Sigmoid colon (tissue), 7 donors: Measurements from ENCODE around the gene CRACR2B. TPM values are rescaled to one million over a fixed set of nuclear protein-coding genes. Genes with fewer than 3 reads are reported as not detected.

Experiments
- DNase-seq: peaks from one replicate; pipeline ENCODE4 v3.0.0-alpha.2; 2019
- H3K27ac ChIP-seq, 4 donors: fragments of 200-600 bp; sonication (generic); one replicate each; pipeline ENCODE4 v1.5.1; 2016 to 2019; ENCODE audit warnings: mild to moderate bottlenecking in 1 of 4
- H3K27me3 ChIP-seq, 3 donors: fragments of 200-600 bp; sonication (generic); one replicate each; pipeline ENCODE4 v1.5.1; 2019; ENCODE audit warnings: mild to moderate bottlenecking in 1 of 3
- H3K36me3 ChIP-seq, 4 donors: fragments of 200-600 bp; sonication (generic); one replicate each; pipeline ENCODE4 v1.5.1; 2016 to 2019
- H3K4me1 ChIP-seq, 4 donors: fragments of 200-600 bp; sonication (generic); one replicate each; pipeline ENCODE4 v1.5.1; 2017 to 2019
- H3K4me3 ChIP-seq, 4 donors: fragments of 200-600 bp; sonication (generic); one replicate each; pipeline ENCODE4 v1.5.1; 2017 to 2019; ENCODE audit warnings: mild to moderate bottlenecking in 2 of 4, moderate library complexity in 1 of 4
- H3K9me3 ChIP-seq, 4 donors: fragments of 200-600 bp in 3 of 4; sonication (generic) in 3 of 4; one replicate each; pipeline versions ENCODE4 v1.5.1 to v1.6.1; 2013 to 2019
- EP300 ChIP-seq, 4 donors: sonication (generic); formaldehyde crosslinking; IDR thresholded peaks; one replicate each; pipeline ENCODE4 v1.6.1; 2017; ENCODE audit warnings: antibody characterized with exemption in 4 of 4
- POLR2A ChIP-seq, 2 donors: fragments of 450-650 bp; IDR thresholded peaks; one replicate each; pipeline ENCODE4 v1.6.1; 2016; ENCODE audit warnings: antibody characterized with exemption in 2 of 2, mild to moderate bottlenecking in 2 of 2, moderate library complexity in 2 of 2
- POLR2AphosphoS5 ChIP-seq, 4 donors: sonication (generic); formaldehyde crosslinking; IDR thresholded peaks; one replicate each; pipeline ENCODE4 v1.6.1; 2017; ENCODE audit warnings: antibody characterized with exemption in 4 of 4
- WGBS, 2 donors: extraction: QIAGEN DNeasy Blood & Tissue Kit; methylation state at CpG; one replicate each; pipeline ENCODE4 v1.1.7; 2013; 5-methylcytosine and 5-hydroxymethylcytosine counted together
- intact Hi-C: fragments of 100-400 bp; cut with DNase I; formaldehyde crosslinking; loops from one replicate; pipeline ENCODE4 v1.15.1; 2023
- polyA plus RNA-seq, 3 donors: library from polyadenylated mRNA; stranded (reverse); fragments of 200-250 nt; gene quantifications; one replicate each; pipeline ENCODE4 v1.2.3, GENCODE V29; 2013
- total RNA-seq, 4 donors: library from RNA; depleted of rRNA; stranded (reverse); fragments of >200 nt; gene quantifications; one replicate each; pipeline ENCODE4 v1.1.0, GENCODE V29; 2016
- TF ChIP-seq, protein P1 (sequence below), 4 experiments: fragments of 450-650 bp in 3 of 4; fragments of 200-600 bp in 1 of 4; IDR thresholded peaks; one replicate each; pipeline ENCODE4 v1.5.1; 2016 to 2019; ENCODE audit warnings: antibody characterized with exemption in 4 of 4, mild to moderate bottlenecking in 3 of 4, moderate library complexity in 2 of 4
- donor health status: healthy with polysubstance abuse.
- donor health status: Bipolar disorder and iron deficiency.
- donor health status: healthy.

CRACR2B gene
- total and polyA plus RNA-seq, 7 donors = 1.5 to 149 (median 9.5) TPM

- TF ChIP-seq EP300 (IDR thresholded peaks at IDR 0.05) = no peak
- no peak for TF ChIP-seq POLR2A (IDR thresholded peaks at IDR 0.05)
- TF ChIP-seq, protein P1, sequence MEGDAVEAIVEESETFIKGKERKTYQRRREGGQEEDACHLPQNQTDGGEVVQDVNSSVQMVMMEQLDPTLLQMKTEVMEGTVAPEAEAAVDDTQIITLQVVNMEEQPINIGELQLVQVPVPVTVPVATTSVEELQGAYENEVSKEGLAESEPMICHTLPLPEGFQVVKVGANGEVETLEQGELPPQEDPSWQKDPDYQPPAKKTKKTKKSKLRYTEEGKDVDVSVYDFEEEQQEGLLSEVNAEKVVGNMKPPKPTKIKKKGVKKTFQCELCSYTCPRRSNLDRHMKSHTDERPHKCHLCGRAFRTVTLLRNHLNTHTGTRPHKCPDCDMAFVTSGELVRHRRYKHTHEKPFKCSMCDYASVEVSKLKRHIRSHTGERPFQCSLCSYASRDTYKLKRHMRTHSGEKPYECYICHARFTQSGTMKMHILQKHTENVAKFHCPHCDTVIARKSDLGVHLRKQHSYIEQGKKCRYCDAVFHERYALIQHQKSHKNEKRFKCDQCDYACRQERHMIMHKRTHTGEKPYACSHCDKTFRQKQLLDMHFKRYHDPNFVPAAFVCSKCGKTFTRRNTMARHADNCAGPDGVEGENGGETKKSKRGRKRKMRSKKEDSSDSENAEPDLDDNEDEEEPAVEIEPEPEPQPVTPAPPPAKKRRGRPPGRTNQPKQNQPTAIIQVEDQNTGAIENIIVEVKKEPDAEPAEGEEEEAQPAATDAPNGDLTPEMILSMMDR (IDR thresholded peaks at IDR 0.05) = no peak
- TF ChIP-seq POLR2AphosphoS5 (IDR thresholded peaks at IDR 0.05) = no peak
- no peak for DNase-seq
- WGBS, 2 donors = 77 to 78% methylated on average over 22 of the region's 22 CpGs
- Histone ChIP-seq H3K4me3 (no peak overlapping the region), H3K27me3 (peaks cover 7 to 34% (median 30%) of the 10 kb centered on the region in 3 donors), H3K27ac (peak overlapping the region; percentile 90 to 99 (median 98)), H3K4me1 (peaks cover 0 to 40% (median 32%) of the 10 kb centered on the region in 4 donors), H3K9me3 (no peaks in the 10 kb centered on the region), H3K36me3 (peaks cover 22 to 41% (median 26%) of the 10 kb centered on the region in 4 donors)
- intact Hi-C loops = no loop called here
These were observed 6.0 kb upstream of the CRACR2B start for GRCh38 chr11:821512-822371.

DNA sequence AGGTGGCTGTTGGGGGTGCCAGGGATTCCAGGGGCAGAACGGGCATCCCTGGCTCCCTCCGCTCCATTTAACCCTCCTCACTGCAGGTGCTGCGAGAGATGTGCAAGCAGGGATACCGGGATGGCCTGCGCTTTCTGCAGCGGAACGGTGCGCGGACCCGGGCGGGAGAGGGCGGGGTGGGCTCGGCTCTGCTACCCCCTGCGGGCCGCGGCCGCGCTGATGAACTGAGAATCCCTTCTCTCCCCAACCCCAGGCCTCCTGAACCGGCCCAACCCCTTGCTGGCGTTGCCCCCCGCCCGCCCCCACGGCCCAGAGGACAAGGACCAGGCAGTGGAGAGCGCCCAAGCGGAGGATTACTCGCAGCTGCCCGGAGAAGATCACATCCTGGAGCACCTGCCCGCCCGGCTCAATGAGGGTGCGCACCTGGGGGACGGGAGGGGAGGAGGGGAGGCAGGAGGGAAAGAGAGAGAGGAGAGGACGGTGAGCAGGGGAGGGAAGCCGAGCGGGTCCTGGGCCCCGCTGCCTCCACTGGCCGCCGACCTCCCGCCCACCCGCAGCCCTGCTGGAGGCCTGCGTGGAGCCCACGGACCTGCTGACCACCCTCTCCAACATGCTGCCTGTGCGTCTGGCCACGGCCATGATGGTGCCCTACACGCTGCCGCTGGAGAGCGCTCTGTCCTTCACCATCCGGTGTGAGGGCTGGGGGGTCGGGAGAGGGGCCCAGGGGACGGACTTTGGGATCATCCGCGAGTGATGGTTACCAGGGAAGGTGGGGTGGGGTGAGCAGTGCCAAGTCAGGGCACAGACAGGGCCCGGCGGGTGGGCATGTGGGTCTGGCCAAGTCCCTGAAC lies 4.1 kb upstream of the CRACR2B start:
- WGBS, 2 donors = 88 to 92% methylated on average over 53 of the region's 53 CpGs
- intact Hi-C loops = no loop called here
- peaks cover 0 to 50% (median 37%) of the 10 kb centered on the region in 4 donors for H3K4me1 ChIP-seq
- H3K4me3 ChIP-seq = no peak overlapping the region
- no peak for DNase-seq
- peaks cover 22 to 53% (median 48%) of the 10 kb centered on the region in 3 donors for H3K27me3 ChIP-seq
- no peak overlapping the region for H3K27ac ChIP-seq
- H3K9me3 ChIP-seq = no peaks in the 10 kb centered on the region
- TF ChIP-seq, protein P1 (IDR thresholded peaks at IDR 0.05) = no peak
- no peak for TF ChIP-seq EP300 (IDR thresholded peaks at IDR 0.05)
- TF ChIP-seq POLR2AphosphoS5 (IDR thresholded peaks at IDR 0.05) = no peak
- TF ChIP-seq POLR2A (IDR thresholded peaks at IDR 0.05) = no peak
- H3K36me3 ChIP-seq = peaks cover 22 to 41% (median 26%) of the 10 kb centered on the region in 4 donors

DNA sequence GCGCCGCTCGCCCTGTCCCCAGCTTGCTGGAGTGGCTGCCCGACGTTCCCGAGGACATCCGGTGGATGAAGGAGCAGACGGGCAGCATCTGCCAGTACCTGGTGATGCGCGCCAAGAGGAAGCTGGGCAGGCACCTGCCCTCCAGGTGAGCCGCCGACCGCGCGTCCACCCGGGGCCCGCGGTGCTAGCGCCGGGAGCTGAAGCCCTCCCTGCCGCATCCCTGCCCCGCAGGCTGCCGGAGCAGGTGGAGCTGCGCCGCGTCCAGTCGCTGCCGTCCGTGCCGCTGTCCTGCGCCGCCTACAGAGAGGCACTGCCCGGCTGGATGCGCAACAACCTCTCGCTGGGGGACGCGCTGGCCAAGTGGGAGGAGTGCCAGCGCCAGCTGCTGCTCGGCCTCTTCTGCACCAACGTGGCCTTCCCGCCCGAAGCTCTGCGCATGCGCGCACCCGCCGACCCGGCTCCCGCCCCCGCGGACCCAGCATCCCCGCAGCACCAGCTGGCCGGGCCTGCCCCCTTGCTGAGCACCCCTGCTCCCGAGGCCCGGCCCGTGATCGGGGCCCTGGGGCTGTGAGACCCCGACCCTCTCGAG lies 3.3 kb upstream of the CRACR2B start:
- intact Hi-C loops = no loop called here
- WGBS, 2 donors = 42 to 79% methylated on average over 59 of the region's 59 CpGs
- Histone ChIP-seq H3K36me3 (peaks cover 22 to 41% (median 26%) of the 10 kb centered on the region in 4 donors), H3K4me1 (peaks cover 0 to 52% (median 40%) of the 10 kb centered on the region in 4 donors), H3K27ac (no peak overlapping the region), H3K4me3 (no peak overlapping the region), H3K27me3 (peaks cover 25 to 60% (median 55%) of the 10 kb centered on the region in 3 donors), H3K9me3 (no peaks in the 10 kb centered on the region)
- TF ChIP-seq EP300 (IDR thresholded peaks at IDR 0.05) = no peak
- TF ChIP-seq, protein P1 (IDR thresholded peaks at IDR 0.05) = no peak
- TF ChIP-seq POLR2A (IDR thresholded peaks at IDR 0.05) = no peak
- TF ChIP-seq POLR2AphosphoS5 (IDR thresholded peaks at IDR 0.05) = no peak
- DNase-seq = no peak

GRCh38 chr11:824942-825341 lies 2.8 kb upstream of the CRACR2B start:
- no peaks in the 10 kb centered on the region for H3K9me3 ChIP-seq
- no peak for TF ChIP-seq POLR2A (IDR thresholded peaks at IDR 0.05)
- TF ChIP-seq, protein P1 (IDR thresholded peaks at IDR 0.05) = no peak
- TF ChIP-seq POLR2AphosphoS5 (IDR thresholded peaks at IDR 0.05) = no peak
- H3K36me3 ChIP-seq = peaks cover 22 to 41% (median 26%) of the 10 kb centered on the region in 4 donors
- no peak overlapping the region for H3K27ac ChIP-seq
- H3K4me1 ChIP-seq = peaks cover 0 to 58% (median 46%) of the 10 kb centered on the region in 4 donors
- peaks cover 30 to 66% (median 61%) of the 10 kb centered on the region in 3 donors for H3K27me3 ChIP-seq
- no peak for DNase-seq
- H3K4me3 ChIP-seq = no peak overlapping the region
- intact Hi-C loops = no loop called here
- WGBS, 2 donors = 25 to 72% methylated on average over 11 of the region's 11 CpGs
